ENCODE results near the gene C2CD4C.
"Not testable (repeated sequence)": the region's sequence is repeated elsewhere in the genome, so short reads cannot be mapped to it uniquely, and the experiment has no call there.

C2CD4C gene

GRCh38 chr19:398719-399118, 10.2 kb downstream of the C2CD4C start:
- no peak for DNase-seq (ENCODE audit: low spot score)

GRCh38 chr19:397941-398706, 10.8 kb downstream of the C2CD4C start:
- DNase-seq (ENCODE audit: low spot score): no peak

GRCh38 chr19:397321-397720, 11.6 kb downstream of the C2CD4C start:
- no peak for DNase-seq (ENCODE audit: low spot score)

GRCh38 chr19:395467-395866, 13.5 kb downstream of the C2CD4C start:
- DNase-seq (ENCODE audit: low spot score): no peak

GRCh38 chr19:394857-395256, 14.1 kb downstream of the C2CD4C start:
- DNase-seq (ENCODE audit: low spot score): not testable (repeated sequence)

- not testable (repeated sequence) for DNase-seq (ENCODE audit: low spot score)
Measured at GRCh38 chr19:393560-393959, 15.4 kb downstream of the C2CD4C start.

GRCh38 chr19:392375-392970, 16.5 kb downstream of the C2CD4C start:
- no peak for DNase-seq (ENCODE audit: low spot score)

- no peak for DNase-seq (ENCODE audit: low spot score)
Measured at GRCh38 chr19:391726-392374, 17.1 kb downstream of the C2CD4C start.

- no peak for DNase-seq (ENCODE audit: low spot score)
Measured at GRCh38 chr19:391207-391557, 17.8 kb downstream of the C2CD4C start.

- no peak for DNase-seq (ENCODE audit: low spot score)
Measured at GRCh38 chr19:390386-391206, 18.4 kb downstream of the C2CD4C start.

- DNase-seq (ENCODE audit: low spot score): no peak
Measured at GRCh38 chr19:389935-390289, 19.0 kb downstream of the C2CD4C start.

GRCh38 chr19:389255-389934, 19.6 kb downstream of the C2CD4C start:
- DNase-seq (ENCODE audit: low spot score): no peak

- no peak for DNase-seq (ENCODE audit: low spot score)
Measured at GRCh38 chr19:388691-389090, 20.3 kb downstream of the C2CD4C start.

GRCh38 chr19:387777-388176, 21.2 kb downstream of the C2CD4C start:
- DNase-seq (ENCODE audit: low spot score): no peak

GRCh38 chr19:386632-387301, 22.2 kb downstream of the C2CD4C start:
- DNase-seq (ENCODE audit: low spot score): not testable (repeated sequence)

GRCh38 chr19:386189-386588, 22.8 kb downstream of the C2CD4C start:
- not testable (repeated sequence) for DNase-seq (ENCODE audit: low spot score)

GRCh38 chr19:384799-385169, 24.2 kb downstream of the C2CD4C start:
- no peak for DNase-seq (ENCODE audit: low spot score)

GRCh38 chr19:383922-384798, 24.8 kb downstream of the C2CD4C start:
- DNase-seq (ENCODE audit: low spot score): no peak

GRCh38 chr19:383040-383439, 25.9 kb downstream of the C2CD4C start:
- no peak for DNase-seq (ENCODE audit: low spot score)

GRCh38 chr19:382578-382977, 26.4 kb downstream of the C2CD4C start:
- not testable (repeated sequence) for DNase-seq (ENCODE audit: low spot score)
